GM12878 (cell line): ENCODE results near the gene LETMD1. TPM values are rescaled to one million over a fixed set of nuclear protein-coding genes. Genes with fewer than 3 reads are reported as not detected.

Source experiments
- ATAC-seq: fragments of 200-7000 bp; cut with Tn5 transposase; 3 replicates; pipeline ENCODE4 v1.9.1; 2020; ENCODE audit warnings: mild to moderate bottlenecking, moderate library complexity
- BruUV-seq: library from RNA; stranded (reverse); fragments of 400-500 nt; replicated peaks from 2 replicates; lab custom pipeline; 2021; lab: Mats Ljungman, UMichigan
- CTCF ChIA-PET: fragments of 300-600 bp; sonication (Branson Sonifier 250); formaldehyde crosslinking; extraction: SDS; loops from one replicate; lab custom pipeline; 2021; ENCODE audit warnings: inconsistent platforms; lab: Yijun Ruan, JAX
- POLR2A ChIA-PET: fragments of 350-600 bp; formaldehyde crosslinking; extraction: SDS; loops from one replicate; lab custom pipeline; 2021; ENCODE audit warnings: inconsistent platforms; lab: Charles Lee
- RAD21 ChIA-PET: fragments of 300-600 bp; sonication (Branson Sonifier 250); formaldehyde crosslinking; loops from one replicate; lab custom pipeline; 2023; ENCODE audit warnings: antibody characterized with exemption; ENCODE audit not compliant: unreplicated experiment; lab: Charles Lee
- SMC1A ChIA-PET: fragments of 300-600 bp; sonication (Branson Sonifier 250); formaldehyde crosslinking; loops from one replicate; lab custom pipeline; 2023; ENCODE audit not compliant: unreplicated experiment, uncharacterized antibody; lab: Charles Lee
- DNase-seq: peaks from one replicate; pipeline ENCODE4 v3.0.0-alpha.2; 2011; ENCODE audit warnings: low read depth, low spot score
- FAIRE-seq: peaks from 3 replicates; lab custom pipeline; 2011; peaks lifted over from hg19 to GRCh38; lab: Jason Lieb, UNC
- H2AFZ ChIP-seq: 2 replicates; pipeline ENCODE4 v1.6.0; 2011; ENCODE audit warnings: low read depth, low read length, control low read depth; ENCODE audit not compliant: control insufficient read depth
- H3K27ac ChIP-seq: 2 replicates; pipeline ENCODE4 v1.5.1; 2011; ENCODE audit warnings: control low read depth; ENCODE audit not compliant: control insufficient read depth, insufficient read depth
- H3K27me3 ChIP-seq, 2 experiments: replicated peaks in 1 of 2; 2 replicates each; pipeline versions ENCODE4 v1.6.0 to v1.6.1; 2011; ENCODE audit warnings: low read length in 1 of 2; ENCODE audit not compliant: control insufficient read depth in 2 of 2, insufficient read depth in 2 of 2
- H3K36me3 ChIP-seq, 2 experiments: 2 replicates each; pipeline ENCODE4 v1.5.1; 2011; ENCODE audit warnings: low read length in 1 of 2; ENCODE audit not compliant: control insufficient read depth in 2 of 2, insufficient read depth in 2 of 2
- H3K4me1 ChIP-seq: 2 replicates; pipeline ENCODE4 v1.6.1; 2011; ENCODE audit warnings: mild to moderate bottlenecking, low read length, moderate library complexity, mixed read lengths; ENCODE audit not compliant: control insufficient read depth, insufficient read depth
- H3K4me2 ChIP-seq: 2 replicates; pipeline ENCODE4 v1.6.0; 2011; ENCODE audit warnings: control low read depth; ENCODE audit not compliant: control insufficient read depth, insufficient read depth
- H3K4me3 ChIP-seq: fragments of 200-600 bp; sonication (generic); 2 replicates; pipeline ENCODE4 v1.5.1; 2016
- H3K79me2 ChIP-seq: 2 replicates; pipeline ENCODE4 v1.6.0; 2011; ENCODE audit warnings: low read length; ENCODE audit not compliant: control insufficient read depth, insufficient read depth
- H3K9ac ChIP-seq: 2 replicates; pipeline ENCODE4 v1.8.0; 2011; ENCODE audit warnings: low read length, control low read depth, mixed read lengths; ENCODE audit not compliant: control insufficient read depth, insufficient read depth
- H3K9me3 ChIP-seq: replicated peaks from 3 replicates; pipeline ENCODE4 v1.5.1; 2011; ENCODE audit warnings: mild to moderate bottlenecking, low read length; ENCODE audit not compliant: control insufficient read depth, insufficient read depth
- H4K20me1 ChIP-seq: 2 replicates; pipeline ENCODE4 v1.6.0; 2011; ENCODE audit not compliant: control insufficient read depth, insufficient read depth
- BMI1 ChIP-seq: fragments of 450-650 bp; IDR thresholded peaks from 2 replicates; pipeline ENCODE4 v1.6.1; 2016; ENCODE audit warnings: mild to moderate bottlenecking, moderate library complexity, borderline replicate concordance
- BRCA1 ChIP-seq: IDR thresholded peaks from 2 replicates; pipeline ENCODE4 v1.6.1; 2011; ENCODE audit warnings: low read depth, low read length, improper control_type of control experiment
- FOXK2 ChIP-seq: fragments of 450-650 bp; IDR thresholded peaks from 2 replicates; pipeline ENCODE4 v1.6.1; 2017; ENCODE audit warnings: mild to moderate bottlenecking, moderate library complexity
- HDGF ChIP-seq: fragments of 450-650 bp; IDR thresholded peaks from 2 replicates; pipeline ENCODE4 v1.6.1; 2016; ENCODE audit warnings: antibody characterized with exemption
- IKZF1 ChIP-seq: fragments of 450-650 bp; conservative IDR thresholded peaks from 2 replicates; pipeline ENCODE4 v1.6.1; 2017; ENCODE audit warnings: antibody characterized with exemption, mild to moderate bottlenecking
- MEF2A ChIP-seq: IDR thresholded peaks from 2 replicates; pipeline ENCODE4 v1.6.1; 2011; ENCODE audit warnings: low read depth, mild to moderate bottlenecking, low read length, moderate library complexity; ENCODE audit not compliant: insufficient read depth
- MTA2 ChIP-seq: fragments of 450-650 bp; IDR thresholded peaks from 2 replicates; pipeline ENCODE4 v1.6.1; 2016; ENCODE audit warnings: low read depth, mild to moderate bottlenecking, moderate library complexity
- NBN ChIP-seq: fragments of 450-650 bp; IDR thresholded peaks from 2 replicates; pipeline ENCODE4 v1.6.1; 2016
- NR2C2 ChIP-seq: IDR thresholded peaks from 2 replicates; pipeline ENCODE4 v1.6.1; 2011; ENCODE audit warnings: borderline replicate concordance, low read depth; ENCODE audit not compliant: control insufficient read depth, insufficient read length
- POLR2AphosphoS5 ChIP-seq: IDR thresholded peaks from 2 replicates; pipeline ENCODE4 v1.6.1; 2011; ENCODE audit warnings: mild to moderate bottlenecking, low read length, inconsistent platforms
- RAD21 ChIP-seq: IDR thresholded peaks from 2 replicates; pipeline ENCODE4 v1.6.1; 2011; ENCODE audit warnings: mild to moderate bottlenecking, low read depth, low read length, moderate library complexity; ENCODE audit not compliant: insufficient read depth
- RCOR1 ChIP-seq: conservative IDR thresholded peaks from 2 replicates; pipeline ENCODE4 v1.6.1; 2012; ENCODE audit warnings: low read depth, low read length, improper control_type of control experiment
- SIN3A ChIP-seq: IDR thresholded peaks from 2 replicates; pipeline ENCODE4 v1.6.1; 2012; ENCODE audit warnings: low read depth, low read length, improper control_type of control experiment
- TCF3 ChIP-seq: IDR thresholded peaks from 2 replicates; pipeline ENCODE4 v1.6.1; 2012; ENCODE audit warnings: low read depth, mild to moderate bottlenecking, low read length, borderline replicate concordance; ENCODE audit not compliant: insufficient read depth
- TCF7 ChIP-seq: IDR thresholded peaks from 2 replicates; pipeline ENCODE4 v1.6.1; 2014; ENCODE audit warnings: antibody characterized with exemption, borderline replicate concordance
- WGBS: methylation state at CpG from one replicate; pipeline ENCODE4 v1.1.6; 2016; ENCODE audit warnings: low lambda C conversion rate; ENCODE audit not compliant: insufficient replicate concordance, insufficient coverage; ENCODE audit errors: missing lambda C conversion rate; 5-methylcytosine and 5-hydroxymethylcytosine counted together
- in situ Hi-C: fragments of 300-500 bp; cut with MboI; formaldehyde crosslinking; loops from 9 replicates; pipeline ENCODE4 v1.14.3; 2018; ENCODE audit warnings: mixed read lengths
- intact Hi-C: fragments of 100-400 bp; cut with micrococcal nuclease; formaldehyde crosslinking; loops from one replicate; pipeline ENCODE4 v1.14.2; 2022; ENCODE audit not compliant: unreplicated experiment
- polyA plus RNA-seq, 11 experiments: library from polyadenylated mRNA; depleted of rRNA in 4 of 11; unstranded in 6 of 11; stranded (reverse) in 5 of 11; fragments of >200 nt; fragmentation: Nextera tagmentation in 4 of 11; fragmentation: Illumina TruSeq in 1 of 11; extraction: Ambion mirVana in 4 of 11; extraction: Trizol in 1 of 11; gene quantifications; 1 replicate in 1 of 11; 2 replicates in 10 of 11; pipeline versions ENCODE4 v1.2.1 to v1.2.3, GENCODE V29; 2011 to 2016; ENCODE audit warnings: inconsistent platforms in 2 of 11, missing spikeins in 2 of 11, low read depth in 1 of 11
- total RNA-seq, 4 experiments: library from RNA; depleted of rRNA in 3 of 4; stranded (reverse); fragments of >200 nt in 3 of 4; fragmentation: Illumina TruSeq in 1 of 4; extraction: Trizol in 1 of 4; gene quantifications; 2 replicates each; pipeline versions ENCODE4 v1.2.1 to v1.2.3, GENCODE V29; 2013 to 2021
- TF ChIP-seq, protein P1 (sequence below): fragments of 450-650 bp; IDR thresholded peaks from 2 replicates; pipeline ENCODE4 v1.6.1; 2017; ENCODE audit warnings: mild to moderate bottlenecking, low read depth, inconsistent platforms; ENCODE audit not compliant: poor library complexity, severe bottlenecking
- TF ChIP-seq, protein P2 (sequence below): fragments of 450-650 bp; formaldehyde crosslinking; IDR thresholded peaks from 2 replicates; pipeline ENCODE4 v1.4.0; 2022; ENCODE audit warnings: mild to moderate bottlenecking, moderate library complexity
- TF ChIP-seq, protein P3 (sequence below): IDR thresholded peaks from 2 replicates; pipeline ENCODE4 v1.6.1; 2012; ENCODE audit warnings: low read depth, low read length, improper control_type of control experiment
- TF ChIP-seq, protein P4 (sequence below): IDR thresholded peaks from 2 replicates; pipeline ENCODE4 v1.6.1; 2011; ENCODE audit warnings: low read depth, low read length, improper control_type of control experiment, borderline replicate concordance

The LETMD1 gene
- total and polyA plus RNA-seq, 10 of the 15 experiments (the other 5 are each of a cell fraction or from before 2014, with no cell fraction given), result 30.3 to 116 (median 51.5) TPM

DNA sequence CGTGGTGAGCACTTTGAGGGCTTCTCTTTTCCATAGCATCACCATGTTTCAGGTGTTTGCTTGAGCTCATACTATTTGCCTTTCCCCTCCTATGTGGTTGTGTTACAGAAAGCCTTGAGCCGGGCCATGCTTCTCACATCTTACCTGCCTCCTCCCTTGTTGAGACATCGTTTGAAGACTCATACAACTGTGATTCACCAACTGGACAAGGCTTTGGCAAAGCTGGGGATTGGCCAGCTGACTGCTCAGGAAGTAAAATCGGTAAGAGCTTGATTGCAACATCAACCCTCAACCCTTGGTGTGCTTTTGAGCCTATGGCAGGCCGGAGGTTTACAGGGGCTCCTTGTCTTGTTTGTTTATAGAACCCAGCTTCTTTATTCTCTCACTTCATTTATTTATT, 8.1 kb downstream of the LETMD1 start:
- intact Hi-C loops (no loop called here), in situ Hi-C loops (no loop called here)
- CTCF ChIA-PET, result interaction anchor here (1.2 kb wide), 1 partner anchor 285 kb away, joined by 4 read pairs; no protein-coding TSS in a partner anchor
- POLR2A ChIA-PET, result no interaction called here
- H3K4me3 ChIP-seq, result no peak overlapping the region
- H3K4me2 ChIP-seq, result no peak overlapping the region
- H4K20me1 ChIP-seq, result no peaks in the 10 kb centered on the region
- H3K27me3 ChIP-seq, result no peaks in the 10 kb centered on the region
- 99% methylated on average over 5 of the region's 5 CpGs for WGBS
- SMC1A ChIA-PET, result interaction anchor here (0.7 to 0.8 kb wide), 2 partner anchors 28 to 197 kb away, joined by 3 to 4 read pairs; no protein-coding TSS in a partner anchor
- no peak for FAIRE-seq
- no peaks in the 10 kb centered on the region for H3K9me3 ChIP-seq
- no TSS peak for BruUV-seq
- DNase-seq, result no peak
- H3K27ac ChIP-seq, result no peak overlapping the region
- no peaks in the 10 kb centered on the region for H3K4me1 ChIP-seq
- ATAC-seq, result no peak
- no peak overlapping the region for H3K9ac ChIP-seq
- peaks cover 12 to 31% of the 10 kb centered on the region in 2 experiments for H3K36me3 ChIP-seq
- no peak overlapping the region for H2AFZ ChIP-seq
- H3K79me2 ChIP-seq, result no peaks in the 10 kb centered on the region; the same call in 1 of the 2 replicates
- RAD21 ChIA-PET, result no interaction called here
- TF ChIP-seq NR2C2 (no peak), MEF2A (no peak), BMI1 (no peak), HDGF (no peak), RAD21 (no peak), MTA2 (no peak), POLR2AphosphoS5 (no peak), IKZF1 (no peak), SIN3A (no peak), FOXK2 (no peak), TCF7 (no peak), TCF3 (no peak), RCOR1 (no peak), NBN (no peak), BRCA1 (no peak)
- TF ChIP-seq, protein P1, sequence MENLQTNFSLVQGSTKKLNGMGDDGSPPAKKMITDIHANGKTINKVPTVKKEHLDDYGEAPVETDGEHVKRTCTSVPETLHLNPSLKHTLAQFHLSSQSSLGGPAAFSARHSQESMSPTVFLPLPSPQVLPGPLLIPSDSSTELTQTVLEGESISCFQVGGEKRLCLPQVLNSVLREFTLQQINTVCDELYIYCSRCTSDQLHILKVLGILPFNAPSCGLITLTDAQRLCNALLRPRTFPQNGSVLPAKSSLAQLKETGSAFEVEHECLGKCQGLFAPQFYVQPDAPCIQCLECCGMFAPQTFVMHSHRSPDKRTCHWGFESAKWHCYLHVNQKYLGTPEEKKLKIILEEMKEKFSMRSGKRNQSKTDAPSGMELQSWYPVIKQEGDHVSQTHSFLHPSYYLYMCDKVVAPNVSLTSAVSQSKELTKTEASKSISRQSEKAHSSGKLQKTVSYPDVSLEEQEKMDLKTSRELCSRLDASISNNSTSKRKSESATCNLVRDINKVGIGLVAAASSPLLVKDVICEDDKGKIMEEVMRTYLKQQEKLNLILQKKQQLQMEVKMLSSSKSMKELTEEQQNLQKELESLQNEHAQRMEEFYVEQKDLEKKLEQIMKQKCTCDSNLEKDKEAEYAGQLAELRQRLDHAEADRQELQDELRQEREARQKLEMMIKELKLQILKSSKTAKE, result no peak
- TF ChIP-seq, protein P2, sequence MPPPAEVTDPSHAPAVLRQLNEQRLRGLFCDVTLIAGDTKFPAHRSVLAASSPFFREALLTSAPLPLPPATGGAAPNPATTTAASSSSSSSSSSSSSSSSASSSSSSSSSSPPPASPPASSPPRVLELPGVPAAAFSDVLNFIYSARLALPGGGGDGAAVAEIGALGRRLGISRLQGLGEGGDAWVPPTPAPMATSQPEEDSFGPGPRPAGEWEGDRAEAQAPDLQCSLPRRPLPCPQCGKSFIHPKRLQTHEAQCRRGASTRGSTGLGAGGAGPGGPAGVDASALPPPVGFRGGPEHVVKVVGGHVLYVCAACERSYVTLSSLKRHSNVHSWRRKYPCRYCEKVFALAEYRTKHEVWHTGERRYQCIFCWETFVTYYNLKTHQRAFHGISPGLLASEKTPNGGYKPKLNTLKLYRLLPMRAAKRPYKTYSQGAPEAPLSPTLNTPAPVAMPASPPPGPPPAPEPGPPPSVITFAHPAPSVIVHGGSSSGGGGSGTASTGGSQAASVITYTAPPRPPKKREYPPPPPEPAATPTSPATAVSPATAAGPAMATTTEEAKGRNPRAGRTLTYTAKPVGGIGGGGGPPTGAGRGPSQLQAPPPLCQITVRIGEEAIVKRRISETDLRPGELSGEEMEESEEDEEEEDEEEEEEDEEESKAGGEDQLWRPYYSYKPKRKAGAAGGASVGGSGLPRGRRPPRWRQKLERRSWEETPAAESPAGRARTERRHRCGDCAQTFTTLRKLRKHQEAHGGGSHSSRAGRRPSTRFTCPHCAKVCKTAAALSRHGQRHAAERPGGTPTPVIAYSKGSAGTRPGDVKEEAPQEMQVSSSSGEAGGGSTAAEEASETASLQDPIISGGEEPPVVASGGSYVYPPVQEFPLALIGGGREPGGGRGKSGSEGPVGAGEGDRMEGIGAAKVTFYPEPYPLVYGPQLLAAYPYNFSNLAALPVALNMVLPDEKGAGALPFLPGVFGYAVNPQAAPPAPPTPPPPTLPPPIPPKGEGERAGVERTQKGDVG (CRISPR knock-in tag), result no peak
- TF ChIP-seq, protein P3, sequence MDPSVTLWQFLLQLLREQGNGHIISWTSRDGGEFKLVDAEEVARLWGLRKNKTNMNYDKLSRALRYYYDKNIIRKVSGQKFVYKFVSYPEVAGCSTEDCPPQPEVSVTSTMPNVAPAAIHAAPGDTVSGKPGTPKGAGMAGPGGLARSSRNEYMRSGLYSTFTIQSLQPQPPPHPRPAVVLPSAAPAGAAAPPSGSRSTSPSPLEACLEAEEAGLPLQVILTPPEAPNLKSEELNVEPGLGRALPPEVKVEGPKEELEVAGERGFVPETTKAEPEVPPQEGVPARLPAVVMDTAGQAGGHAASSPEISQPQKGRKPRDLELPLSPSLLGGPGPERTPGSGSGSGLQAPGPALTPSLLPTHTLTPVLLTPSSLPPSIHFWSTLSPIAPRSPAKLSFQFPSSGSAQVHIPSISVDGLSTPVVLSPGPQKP, result no peak
- TF ChIP-seq, protein P4, sequence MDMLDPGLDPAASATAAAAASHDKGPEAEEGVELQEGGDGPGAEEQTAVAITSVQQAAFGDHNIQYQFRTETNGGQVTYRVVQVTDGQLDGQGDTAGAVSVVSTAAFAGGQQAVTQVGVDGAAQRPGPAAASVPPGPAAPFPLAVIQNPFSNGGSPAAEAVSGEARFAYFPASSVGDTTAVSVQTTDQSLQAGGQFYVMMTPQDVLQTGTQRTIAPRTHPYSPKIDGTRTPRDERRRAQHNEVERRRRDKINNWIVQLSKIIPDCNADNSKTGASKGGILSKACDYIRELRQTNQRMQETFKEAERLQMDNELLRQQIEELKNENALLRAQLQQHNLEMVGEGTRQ, result no peak
